GM18511 (cell line): ENCODE measurements around the gene RAP2B.
A peak's percentile ranks its signal among the peaks of the same experiment; 100 is the strongest.
"Not testable (repeated sequence)": the region's sequence is repeated elsewhere in the genome, so short reads cannot be mapped to it uniquely, and the experiment has no call there.

Experiments
- ATAC-seq: cut with Tn5 transposase; IDR thresholded peaks from one replicate; pipeline ENCODE4 v1.9.1; 2021; ENCODE audit warnings: mild to moderate bottlenecking, moderate library complexity; ENCODE audit not compliant: unreplicated experiment

RAP2B gene

GRCh38 chr3:153161714-153162512 is at the start of gene RAP2B:
Gene RAP2B, plus strand, starts transcription at chr3:153162226. Its CDS starts 468 bp downstream, at chr3:153162694.
- peak; percentile 49 for ATAC-seq

- ATAC-seq = no peak
Observed at GRCh38 chr3:153113541-153113940, 48.5 kb upstream of the RAP2B start.

- not testable (repeated sequence) for ATAC-seq
Observed at GRCh38 chr3:153114270-153114669, 47.8 kb upstream of the RAP2B start.

- no peak for ATAC-seq
Observed at GRCh38 chr3:153115326-153115725, 46.7 kb upstream of the RAP2B start.

- no peak for ATAC-seq
Observed at GRCh38 chr3:153127788-153128187, 34.2 kb upstream of the RAP2B start.

GRCh38 chr3:153129426-153129825 is 32.6 kb upstream of the RAP2B start:
- ATAC-seq = no peak

GRCh38 chr3:153129866-153130265 is 32.2 kb upstream of the RAP2B start:
- no peak for ATAC-seq

GRCh38 chr3:153130312-153130977 is 31.6 kb upstream of the RAP2B start:
- peak; percentile 96 for ATAC-seq

GRCh38 chr3:153137626-153138025 is 24.4 kb upstream of the RAP2B start:
- peak; percentile 42 for ATAC-seq

GRCh38 chr3:153138276-153139210 is 23.5 kb upstream of the RAP2B start:
- peak; percentile 73 for ATAC-seq

- no peak for ATAC-seq
Observed at GRCh38 chr3:153142961-153143360, 19.1 kb upstream of the RAP2B start.

GRCh38 chr3:153144071-153144470 is 18.0 kb upstream of the RAP2B start:
- no peak for ATAC-seq

- ATAC-seq = no peak
Observed at GRCh38 chr3:153144779-153145178, 17.2 kb upstream of the RAP2B start.

GRCh38 chr3:153145454-153145853 is 16.6 kb upstream of the RAP2B start:
- ATAC-seq = no peak

GRCh38 chr3:153146191-153147053 is 15.6 kb upstream of the RAP2B start:
- no peak for ATAC-seq

GRCh38 chr3:153150991-153151390 is 11.0 kb upstream of the RAP2B start:
- ATAC-seq = no peak

- not testable (repeated sequence) for ATAC-seq
Observed at GRCh38 chr3:153155786-153156185, 6.2 kb upstream of the RAP2B start.

- no peak for ATAC-seq
Observed at GRCh38 chr3:153158189-153158588, 3.8 kb upstream of the RAP2B start.

GRCh38 chr3:153158961-153159735 is 2.9 kb upstream of the RAP2B start:
- no peak for ATAC-seq
